Testis (tissue), 3 donors: ENCODE data around the gene NOXRED1. TPM values are rescaled to one million over a fixed set of nuclear protein-coding genes. Genes with fewer than 3 reads are reported as not detected.

Experiments
- DNase-seq: peaks from one replicate; pipeline ENCODE4 v3.0.0-alpha.2; 2019
- H3K27ac ChIP-seq, 2 donors: fragments of 200-600 bp; sonication (generic); one replicate each; pipeline ENCODE4 v1.5.1; 2019
- H3K27me3 ChIP-seq: fragments of 200-600 bp; sonication (generic); one replicate; pipeline ENCODE4 v1.5.1; 2019
- H3K36me3 ChIP-seq: fragments of 200-600 bp; sonication (generic); one replicate; pipeline ENCODE4 v1.5.1; 2017; ENCODE audit warnings: low read depth; ENCODE audit errors: missing control alignments
- H3K4me1 ChIP-seq: fragments of 200-600 bp; sonication (generic); one replicate; pipeline ENCODE4 v1.5.1; 2019
- H3K4me3 ChIP-seq, 2 donors: fragments of 200-600 bp; sonication (generic); one replicate each; pipeline ENCODE4 v1.5.1; 2017 to 2019
- H3K9me3 ChIP-seq: fragments of 200-600 bp; sonication (generic); one replicate; pipeline ENCODE4 v1.5.1; 2017
- POLR2A ChIP-seq: fragments of 450-650 bp; IDR thresholded peaks from one replicate; pipeline ENCODE4 v1.6.1; 2017; ENCODE audit warnings: antibody characterized with exemption, mild to moderate bottlenecking, moderate library complexity
- WGBS, 2 donors: methylation state at CpG; one replicate each; pipeline ENCODE4 v1.1.5; 2018; 5-methylcytosine and 5-hydroxymethylcytosine counted together
- intact Hi-C: fragments of 100-400 bp; cut with DNase I; formaldehyde crosslinking; loops from one replicate; pipeline ENCODE4 v1.15.1; 2023; ENCODE audit warnings: low total_unique reads
- polyA plus RNA-seq: library from polyadenylated mRNA; stranded (reverse); fragments of 350-450 nt; fragmentation: Illumina TruSeq; extraction: RNeasy Lipid Tissue Mini Kit (QIAGEN cat#74804); gene quantifications from one replicate; pipeline ENCODE4 v1.2.3, GENCODE V29; 2014; ENCODE audit warnings: low read depth, low replicate concordance; ENCODE audit not compliant: insufficient read depth
- total RNA-seq, 2 donors: library from RNA; depleted of rRNA; stranded (reverse); fragments of >200 nt; gene quantifications; one replicate each; pipeline ENCODE4 v1.2.3, GENCODE V29; 2016
- TF ChIP-seq, protein P1 (sequence below), 3 experiments: fragments of 450-650 bp in 2 of 3; fragments of 200-600 bp in 1 of 3; sonication (generic) in 1 of 3; IDR thresholded peaks; one replicate each; pipeline ENCODE4 v1.5.1; 2016 to 2019; ENCODE audit warnings: antibody characterized with exemption in 3 of 3, mild to moderate bottlenecking in 2 of 3, moderate library complexity in 1 of 3

The NOXRED1 gene
- total and polyA plus RNA-seq, 3 donors from 2014 or later: 5.2 to 18.0 (median 11.3) TPM

DNA sequence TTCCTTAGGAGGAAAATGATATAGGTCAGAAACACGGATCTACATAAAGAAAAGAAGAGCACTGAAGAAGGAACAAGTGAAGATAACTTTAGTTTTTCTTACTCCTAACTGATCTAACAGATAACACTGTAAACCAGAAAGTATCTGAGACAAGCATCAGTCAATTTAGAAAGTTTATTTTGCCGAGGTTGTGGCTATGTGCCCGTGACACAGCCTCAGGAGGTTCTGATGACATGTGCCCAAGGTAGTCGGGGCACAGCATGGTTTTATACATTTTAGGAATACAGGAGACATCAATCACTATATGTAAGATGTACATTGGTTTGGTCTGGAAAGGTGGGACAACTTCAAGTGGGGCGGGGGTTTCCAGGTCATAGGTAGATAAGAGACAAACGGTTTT, 23.1 kb downstream of the NOXRED1 start:
- intact Hi-C loops: no loop called here
- no peak for DNase-seq
- Histone ChIP-seq H3K4me3 (no peak overlapping the region), H3K9me3 (no peaks in the 10 kb centered on the region), H3K36me3 (no peaks in the 10 kb centered on the region), H3K4me1 (no peaks in the 10 kb centered on the region), H3K27me3 (no peaks in the 10 kb centered on the region), H3K27ac (no peak overlapping the region)
- no peak for TF ChIP-seq POLR2A
- TF ChIP-seq, protein P1, sequence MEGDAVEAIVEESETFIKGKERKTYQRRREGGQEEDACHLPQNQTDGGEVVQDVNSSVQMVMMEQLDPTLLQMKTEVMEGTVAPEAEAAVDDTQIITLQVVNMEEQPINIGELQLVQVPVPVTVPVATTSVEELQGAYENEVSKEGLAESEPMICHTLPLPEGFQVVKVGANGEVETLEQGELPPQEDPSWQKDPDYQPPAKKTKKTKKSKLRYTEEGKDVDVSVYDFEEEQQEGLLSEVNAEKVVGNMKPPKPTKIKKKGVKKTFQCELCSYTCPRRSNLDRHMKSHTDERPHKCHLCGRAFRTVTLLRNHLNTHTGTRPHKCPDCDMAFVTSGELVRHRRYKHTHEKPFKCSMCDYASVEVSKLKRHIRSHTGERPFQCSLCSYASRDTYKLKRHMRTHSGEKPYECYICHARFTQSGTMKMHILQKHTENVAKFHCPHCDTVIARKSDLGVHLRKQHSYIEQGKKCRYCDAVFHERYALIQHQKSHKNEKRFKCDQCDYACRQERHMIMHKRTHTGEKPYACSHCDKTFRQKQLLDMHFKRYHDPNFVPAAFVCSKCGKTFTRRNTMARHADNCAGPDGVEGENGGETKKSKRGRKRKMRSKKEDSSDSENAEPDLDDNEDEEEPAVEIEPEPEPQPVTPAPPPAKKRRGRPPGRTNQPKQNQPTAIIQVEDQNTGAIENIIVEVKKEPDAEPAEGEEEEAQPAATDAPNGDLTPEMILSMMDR (IDR thresholded peaks at IDR 0.05): no peak
- WGBS, 2 donors: 77 to 88% methylated on average over 6 of the region's 6 CpGs

DNA sequence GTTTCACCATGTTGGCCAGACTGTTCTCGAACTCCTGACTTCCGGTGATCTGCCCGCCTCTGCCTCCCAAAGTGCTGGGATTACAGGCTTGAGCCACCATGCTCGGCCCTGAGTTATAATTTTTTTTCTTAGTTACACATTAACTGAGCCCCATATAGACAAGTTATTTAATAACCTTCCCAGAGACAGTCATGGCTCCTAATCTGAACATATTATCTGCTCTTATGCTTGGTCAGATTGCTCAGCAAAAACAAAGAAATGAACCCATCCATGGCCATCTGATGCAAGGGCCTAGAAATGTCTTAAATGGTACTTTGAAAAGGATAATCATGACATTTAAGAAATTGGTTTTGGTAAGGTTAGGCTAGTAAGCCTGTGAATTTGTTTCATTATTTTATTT, 33.1 kb downstream of the NOXRED1 start:
- intact Hi-C loops: no loop called here
- no peak for TF ChIP-seq POLR2A
- TF ChIP-seq, protein P1 (IDR thresholded peaks at IDR 0.05): no peak

DNA sequence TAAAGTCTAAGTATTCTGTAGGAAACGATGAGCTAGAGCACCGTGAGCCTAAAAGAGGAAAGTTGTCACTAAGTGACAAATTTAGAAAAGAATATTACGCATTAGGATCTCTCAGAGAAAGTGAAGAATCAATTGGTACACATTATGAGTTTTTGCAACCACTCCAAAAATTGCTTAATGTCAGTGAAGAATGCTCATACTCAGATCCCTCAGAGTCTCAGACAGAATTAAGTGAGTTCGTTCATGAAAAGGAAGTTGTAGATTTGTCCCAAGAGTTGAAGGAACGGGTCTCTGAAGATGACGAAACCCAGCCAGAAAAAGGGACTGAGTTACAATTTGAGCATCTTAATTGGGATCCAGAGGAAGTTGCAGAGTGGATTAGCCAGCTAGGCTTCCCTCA, 44.6 kb downstream of the NOXRED1 start:
- WGBS, 2 donors: 87 to 93% methylated on average over 6 of the region's 6 CpGs
- Histone ChIP-seq H3K27me3 (no peaks in the 10 kb centered on the region), H3K27ac (no peak overlapping the region), H3K4me1 (peaks cover 10% of the 10 kb centered on the region), H3K4me3 (no peak overlapping the region), H3K9me3 (no peaks in the 10 kb centered on the region), H3K36me3 (no peaks in the 10 kb centered on the region)
- no peak for DNase-seq
- intact Hi-C loops: no loop called here
- no peak for TF ChIP-seq POLR2A
- TF ChIP-seq, protein P1 (IDR thresholded peaks at IDR 0.05): no peak

More for the DNA sequence above, 33.1 kb downstream of the NOXRED1 start:
- DNase-seq: no peak
- Histone ChIP-seq H3K36me3 (no peaks in the 10 kb centered on the region), H3K4me1 (no peaks in the 10 kb centered on the region), H3K9me3 (no peaks in the 10 kb centered on the region), H3K4me3 (no peak overlapping the region), H3K27me3 (no peaks in the 10 kb centered on the region), H3K27ac (no peak overlapping the region)
- WGBS, 2 donors: 91 to 96% methylated on average over 4 of the region's 4 CpGs

DNA sequence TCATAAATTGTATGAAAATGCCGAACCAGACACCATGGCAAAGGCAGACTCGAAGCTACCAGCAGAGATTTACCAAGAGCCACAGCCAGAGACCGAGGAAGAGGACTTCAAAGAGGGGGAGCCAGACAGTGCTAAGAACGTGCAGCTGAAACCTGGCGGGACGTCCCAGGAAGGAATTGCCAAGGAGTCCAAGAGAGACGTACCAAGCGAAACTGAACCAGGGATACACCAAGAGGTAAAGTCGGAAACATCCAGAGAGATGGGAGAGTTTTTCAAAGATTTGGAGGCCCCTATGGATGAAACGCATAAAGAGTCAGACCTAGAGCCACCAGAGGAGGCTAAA, 45.9 kb downstream of the NOXRED1 start:
- no peak for DNase-seq
- H3K4me1 ChIP-seq: peaks cover 10% of the 10 kb centered on the region
- H3K27ac ChIP-seq: peak overlapping the region in 1 of 2 donors; percentile 82
- WGBS, 2 donors: 4 to 12% methylated on average over 10 of the region's 10 CpGs
- intact Hi-C loops: no loop called here
- no peak for TF ChIP-seq POLR2A
- TF ChIP-seq, protein P1 (IDR thresholded peaks at IDR 0.05): no peak
- peak overlapping the region; percentile 73 to 78 for H3K4me3 ChIP-seq
- no peaks in the 10 kb centered on the region for H3K36me3 ChIP-seq
- no peaks in the 10 kb centered on the region for H3K27me3 ChIP-seq
- no peaks in the 10 kb centered on the region for H3K9me3 ChIP-seq

DNA sequence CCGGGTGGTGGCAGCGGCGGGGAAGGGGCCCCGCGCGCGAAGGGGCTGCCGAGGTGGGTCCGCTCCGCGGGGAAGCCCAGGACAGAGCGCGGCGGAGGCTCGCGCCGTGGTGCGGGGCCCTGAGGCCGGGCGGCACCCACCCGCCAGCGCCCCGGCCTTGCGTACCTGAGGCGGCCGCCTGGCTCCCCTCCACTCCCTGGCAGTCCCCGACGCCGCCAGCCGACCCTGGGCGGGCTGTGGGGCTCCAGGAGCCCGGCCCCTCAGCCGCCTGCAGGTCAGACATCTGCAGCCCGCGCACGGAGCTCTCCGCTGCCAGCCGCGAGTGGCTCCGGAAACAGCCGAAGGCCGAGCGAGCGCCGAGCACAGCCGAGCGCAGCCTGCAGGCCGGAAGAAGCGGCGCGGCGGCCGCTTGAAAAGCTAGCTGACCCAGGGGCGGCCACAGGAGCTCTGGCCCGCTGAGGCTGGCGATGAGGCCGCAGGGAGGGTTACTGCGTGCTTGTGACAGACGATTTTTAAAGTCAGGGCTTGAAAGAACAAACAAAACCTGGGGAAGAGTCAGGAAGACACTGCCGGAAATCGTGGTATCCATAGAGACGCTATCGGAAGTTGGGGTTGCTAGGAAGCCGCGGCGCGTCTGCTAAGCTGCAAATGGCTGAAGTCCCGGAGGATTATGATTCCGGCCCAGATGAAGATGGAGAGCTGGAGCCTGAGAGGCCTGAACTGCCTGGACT, 46.4 kb downstream of the NOXRED1 start, which contains the start of the genes SAMD15 and TMED8:
TSS of gene SAMD15 (plus strand) at position 609 of the 731 bp plus-strand sequence. CDS start at position 649, 40 bp downstream.
TSS of gene TMED8 (minus strand) at position 324 of the 731 bp plus-strand sequence. CDS start at position 283, 41 bp downstream.
- peak; percentile 92 for DNase-seq
- Histone ChIP-seq H3K9me3 (no peaks in the 10 kb centered on the region), H3K27ac (peak within 1 kb of the TSS; percentile 82 to 89), H3K4me3 (peak within 1 kb of the TSS; percentile 73 to 78), H3K4me1 (peaks cover 15% of the 10 kb centered on the region), H3K27me3 (no peaks in the 10 kb centered on the region), H3K36me3 (no peaks in the 10 kb centered on the region)
- TF ChIP-seq POLR2A: no peak
- TF ChIP-seq, protein P1 (IDR thresholded peaks at IDR 0.05): peak; percentile 28 to 43 (median 35)
- 0% methylated on average over 16 to 49 of the region's 69 CpGs for WGBS, 2 donors
- intact Hi-C loops: no loop called here
